Uterus (tissue), 4 donors: ENCODE data around the gene PARP4. TPM values are rescaled to one million over a fixed set of nuclear protein-coding genes. Genes with fewer than 3 reads are reported as not detected.

Experiments
- DNase-seq, 2 donors: peaks; one replicate each; pipeline ENCODE4 v3.0.0-alpha.2; 2019 to 2020
- H3K27ac ChIP-seq, 2 donors: fragments of 200-600 bp; sonication (generic); 1 replicate in 1 of 2; 2 replicates in 1 of 2; pipeline ENCODE4 v1.5.1; 2016 to 2018
- H3K27me3 ChIP-seq, 2 donors: fragments of 200-600 bp; sonication (generic); one replicate each; pipeline ENCODE4 v1.5.1; 2018 to 2019; ENCODE audit warnings: control low read depth in 1 of 2
- H3K36me3 ChIP-seq, 2 donors: fragments of 200-600 bp; sonication (generic); one replicate each; pipeline ENCODE4 v1.5.1; 2019; ENCODE audit warnings: control low read depth in 1 of 2
- H3K4me1 ChIP-seq, 2 donors: fragments of 200-600 bp; sonication (generic); one replicate each; pipeline ENCODE4 v1.5.1; 2018 to 2019; ENCODE audit warnings: control low read depth in 1 of 2
- H3K4me3 ChIP-seq, 2 donors: fragments of 200-600 bp; sonication (generic); 1 replicate in 1 of 2; 2 replicates in 1 of 2; pipeline ENCODE4 v1.5.1; 2018 to 2019; ENCODE audit warnings: mild to moderate bottlenecking in 1 of 2
- H3K9me3 ChIP-seq, 2 donors: fragments of 200-600 bp; sonication (generic); one replicate each; pipeline ENCODE4 v1.5.1; 2019; ENCODE audit warnings: control low read depth in 1 of 2
- CTCF ChIP-seq, 4 experiments: fragments of 200-600 bp in 2 of 4; fragments of 450-650 bp in 2 of 4; sonication (generic) in 2 of 4; IDR thresholded peaks; one replicate each; pipeline ENCODE4 v1.5.1; 2016 to 2019; ENCODE audit warnings: antibody characterized with exemption in 4 of 4, mild to moderate bottlenecking in 2 of 4, moderate library complexity in 1 of 4
- POLR2A ChIP-seq, 2 donors: fragments of 450-650 bp; IDR thresholded peaks; one replicate each; pipeline ENCODE4 v1.6.1; 2016; ENCODE audit warnings: antibody characterized with exemption in 2 of 2, mild to moderate bottlenecking in 1 of 2, moderate library complexity in 1 of 2
- intact Hi-C: fragments of 100-400 bp; cut with DNase I; formaldehyde crosslinking; loops from one replicate; pipeline ENCODE4 v1.15.1; 2023; ENCODE audit warnings: low total_unique reads
- total RNA-seq, 4 donors: library from RNA; depleted of rRNA in 3 of 4; stranded (reverse); fragments of >200 nt in 3 of 4; gene quantifications; one replicate each; pipeline versions ENCODE4 v1.1.0 to v1.2.4, GENCODE V29; 2014 to 2023
- donor health status: DM: yes; HTN: yes; CAD: no.

The PARP4 gene
- total RNA-seq, 4 donors from 2014 or later = 19.5 to 59.7 (median 43.1) TPM

- H3K4me3 ChIP-seq = no peak overlapping the region
- no peaks in the 10 kb centered on the region for H3K36me3 ChIP-seq
- intact Hi-C loops = no loop called here
- peaks cover 4 to 7% of the 10 kb centered on the region in 2 donors for H3K27me3 ChIP-seq
- no peak for DNase-seq
- TF ChIP-seq CTCF (IDR thresholded peaks at IDR 0.05) (no peak), POLR2A (IDR thresholded peaks at IDR 0.05) (no peak)
- no peak overlapping the region for H3K27ac ChIP-seq
- H3K4me1 ChIP-seq = no peaks in the 10 kb centered on the region
- no peaks in the 10 kb centered on the region for H3K9me3 ChIP-seq
These were observed 28.5 kb upstream of the PARP4 start for GRCh38 chr13:24541127-24541475.

GRCh38 chr13:24540236-24541126 is 27.9 kb upstream of the PARP4 start:
- no peaks in the 10 kb centered on the region for H3K36me3 ChIP-seq
- H3K9me3 ChIP-seq = no peaks in the 10 kb centered on the region
- no peak for DNase-seq
- TF ChIP-seq POLR2A (IDR thresholded peaks at IDR 0.05) (no peak), CTCF (IDR thresholded peaks at IDR 0.05) (no peak)
- intact Hi-C loops = no loop called here
- peaks cover 4 to 7% of the 10 kb centered on the region in 2 donors for H3K27me3 ChIP-seq
- H3K4me3 ChIP-seq = no peak overlapping the region
- H3K27ac ChIP-seq = no peak overlapping the region
- H3K4me1 ChIP-seq = no peaks in the 10 kb centered on the region

GRCh38 chr13:24539500-24540165 is 27.1 kb upstream of the PARP4 start:
- H3K27ac ChIP-seq = no peak overlapping the region
- TF ChIP-seq POLR2A (IDR thresholded peaks at IDR 0.05) = no peak
- TF ChIP-seq CTCF (IDR thresholded peaks at IDR 0.05) = no peak
- no peak for DNase-seq
- H3K36me3 ChIP-seq = no peaks in the 10 kb centered on the region
- intact Hi-C loops = no loop called here
- no peak overlapping the region for H3K4me3 ChIP-seq
- H3K4me1 ChIP-seq = no peaks in the 10 kb centered on the region
- peaks cover 4 to 7% of the 10 kb centered on the region in 2 donors for H3K27me3 ChIP-seq
- H3K9me3 ChIP-seq = no peaks in the 10 kb centered on the region

GRCh38 chr13:24529478-24529877 is 16.9 kb upstream of the PARP4 start:
- intact Hi-C loops = no loop called here
- Histone ChIP-seq H3K4me1 (no peaks in the 10 kb centered on the region), H3K27ac (no peak overlapping the region), H3K36me3 (no peaks in the 10 kb centered on the region), H3K27me3 (peaks cover 0 to 4% of the 10 kb centered on the region in 2 donors), H3K9me3 (no peaks in the 10 kb centered on the region), H3K4me3 (no peak overlapping the region)
- no peak for TF ChIP-seq CTCF (IDR thresholded peaks at IDR 0.05)
- no peak for TF ChIP-seq POLR2A (IDR thresholded peaks at IDR 0.05)
- no peak for DNase-seq

GRCh38 chr13:24528816-24529398 is 16.3 kb upstream of the PARP4 start:
- Histone ChIP-seq H3K9me3 (no peaks in the 10 kb centered on the region), H3K27ac (no peak overlapping the region), H3K27me3 (peaks cover 0 to 4% of the 10 kb centered on the region in 2 donors), H3K36me3 (no peaks in the 10 kb centered on the region), H3K4me1 (no peaks in the 10 kb centered on the region), H3K4me3 (no peak overlapping the region)
- DNase-seq = no peak
- intact Hi-C loops = no loop called here
- TF ChIP-seq CTCF (IDR thresholded peaks at IDR 0.05) (no peak), POLR2A (IDR thresholded peaks at IDR 0.05) (no peak)
